ENCODE data around the gene ELL. TPM values are rescaled to one million over a fixed set of nuclear protein-coding genes. Genes with fewer than 3 reads are reported as not detected.

The ELL gene
- total and polyA plus RNA-seq, 2 experiments from 2014 or later: 11.3 to 20.1 TPM

GRCh38 chr19:18439910-18440237 lies 82.0 kb downstream of the ELL start (continued):
- TF ChIP-seq REST (IDR thresholded peaks at IDR 0.05; ENCODE audit: unreplicated experiment): no peak
- no peak for TF ChIP-seq JUNB (IDR thresholded peaks at IDR 0.05; ENCODE audit: unreplicated experiment)
- TF ChIP-seq ZNF331 (CRISPR knock-in tag; IDR thresholded peaks at IDR 0.05; ENCODE audit: low read depth): no peak
- no peak for TF ChIP-seq POLR2AphosphoS5 (IDR thresholded peaks at IDR 0.05; ENCODE audit: low read depth)

- no peaks in the 10 kb centered on the region for H3K79me2 ChIP-seq (replicated peaks; ENCODE audit: insufficient read depth)
- Mint-ChIP-seq H3K27me3 (ENCODE audit: insufficient read depth, low read depth, poor library complexity) (peaks cover 30% of the 10 kb centered on the region), H3K4me1 (peaks cover 29% of the 10 kb centered on the region), H3K36me3 (ENCODE audit: low read depth) (peaks cover 27% of the 10 kb centered on the region), H3K4me3 (peak overlapping the region; percentile 49; the same call in 2 of the 3 replicates), H3K27ac (peak overlapping the region; percentile 72; the same call in 1 of the 2 replicates), H3K9me3 (peaks cover 4% of the 10 kb centered on the region)
- peak overlapping the region; percentile 79; the same call in 1 of the 2 replicates for H3K4me3 ChIP-seq
- peaks cover 28% of the 10 kb centered on the region; the same call in 1 of the 2 replicates for H3F3A ChIP-seq (replicated peaks; ENCODE audit: low read depth)
- H3K27ac ChIP-seq (ENCODE audit: low read depth): peak overlapping the region; percentile 78; the same call in 1 of the 2 replicates
- peaks cover 21% of the 10 kb centered on the region for H3K4me1 ChIP-seq (ENCODE audit: insufficient read depth)
- peak overlapping the region; percentile 82 for H3K4me2 ChIP-seq
- no peaks in the 10 kb centered on the region for H3K36me3 ChIP-seq (ENCODE audit: insufficient read depth)
- no peak overlapping the region for H2AFZ ChIP-seq
- peaks cover 3% of the 10 kb centered on the region for H4K20me1 ChIP-seq (replicated peaks; ENCODE audit: insufficient read depth)
- no peaks in the 10 kb centered on the region for H3K9me2 ChIP-seq (ENCODE audit: insufficient read depth)
- peak; percentile 56 for DNase-seq (ENCODE audit: low spot score)
- ATAC-seq: no peak
- no peaks in the 10 kb centered on the region for H3K27me3 ChIP-seq (ENCODE audit: insufficient read depth)
- TF ChIP-seq ZNF114 (CRISPR knock-in tag; IDR thresholded peaks at IDR 0.05) (no peak), POLR2AphosphoS5 (IDR thresholded peaks at IDR 0.05; ENCODE audit: low read depth) (no peak), ZNF462 (CRISPR knock-in tag; IDR thresholded peaks at IDR 0.05) (no peak), REST (IDR thresholded peaks at IDR 0.05; ENCODE audit: unreplicated experiment) (no peak), ETS1 (IDR thresholded peaks at IDR 0.05) (no peak), CREB1 (CRISPR knock-in tag; IDR thresholded peaks at IDR 0.05; ENCODE audit: low read depth) (no peak), ZNF331 (CRISPR knock-in tag; IDR thresholded peaks at IDR 0.05; ENCODE audit: low read depth) (no peak)
These were observed 82.6 kb downstream of the ELL start for GRCh38 chr19:18439025-18439909.
